ENCODE measurements around the gene BRIP1.

Gene BRIP1

DNA sequence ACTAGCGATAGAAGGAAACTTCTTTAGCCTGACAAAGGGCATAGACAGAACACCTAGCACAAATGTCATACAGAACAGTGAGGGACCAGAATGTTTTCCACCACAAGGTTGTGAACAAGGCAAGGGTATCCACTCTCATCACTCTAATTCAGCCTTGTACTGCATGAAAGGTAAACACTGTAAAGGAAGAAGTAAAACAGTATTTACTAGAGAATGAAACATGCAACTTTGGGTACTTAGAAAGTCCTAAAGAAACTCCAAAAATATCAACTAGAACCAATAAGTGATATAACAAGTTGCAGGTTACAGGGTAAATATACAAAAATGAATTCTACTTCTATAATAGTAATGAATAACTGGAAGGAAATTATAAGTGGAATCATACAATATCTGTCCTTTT is 32.2 kb downstream of the BRIP1 start:
- H3K4me3 ChIP-seq (ENCODE audit: low read depth, low read length): no peak overlapping the region
- 0 out of 2 replicates have a peak, but pooled peaks cover 2% of the 10 kb centered on the region for H3K9me3 ChIP-seq (ENCODE audit: control insufficient read depth, insufficient read depth, low read depth, low read length)
- TF ChIP-seq ZNF843 (tag by site-specific recombination; IDR thresholded peaks at IDR 0.05) (no peak), ZNF211 (tag by site-specific recombination; IDR thresholded peaks at IDR 0.05; ENCODE audit: low read depth) (no peak), ZNF423 (tag by site-specific recombination; IDR thresholded peaks at IDR 0.05) (no peak), ZNF792 (tag by site-specific recombination; IDR thresholded peaks at IDR 0.05) (no peak), ZNF521 (tag by site-specific recombination; IDR thresholded peaks at IDR 0.05) (no peak), SCRT1 (tag by site-specific recombination; IDR thresholded peaks at IDR 0.05; ENCODE audit: borderline replicate concordance) (no peak), ZBTB21 (tag by site-specific recombination; IDR thresholded peaks at IDR 0.05) (no peak), ZIC2 (tag by site-specific recombination; IDR thresholded peaks at IDR 0.05) (no peak), ZBTB1 (tag by site-specific recombination; IDR thresholded peaks at IDR 0.05) (no peak), ZNF548 (tag by site-specific recombination; IDR thresholded peaks at IDR 0.05) (no peak), IKZF3 (tag by site-specific recombination; IDR thresholded peaks at IDR 0.05) (no peak)
- TF ChIP-seq, protein P1, sequence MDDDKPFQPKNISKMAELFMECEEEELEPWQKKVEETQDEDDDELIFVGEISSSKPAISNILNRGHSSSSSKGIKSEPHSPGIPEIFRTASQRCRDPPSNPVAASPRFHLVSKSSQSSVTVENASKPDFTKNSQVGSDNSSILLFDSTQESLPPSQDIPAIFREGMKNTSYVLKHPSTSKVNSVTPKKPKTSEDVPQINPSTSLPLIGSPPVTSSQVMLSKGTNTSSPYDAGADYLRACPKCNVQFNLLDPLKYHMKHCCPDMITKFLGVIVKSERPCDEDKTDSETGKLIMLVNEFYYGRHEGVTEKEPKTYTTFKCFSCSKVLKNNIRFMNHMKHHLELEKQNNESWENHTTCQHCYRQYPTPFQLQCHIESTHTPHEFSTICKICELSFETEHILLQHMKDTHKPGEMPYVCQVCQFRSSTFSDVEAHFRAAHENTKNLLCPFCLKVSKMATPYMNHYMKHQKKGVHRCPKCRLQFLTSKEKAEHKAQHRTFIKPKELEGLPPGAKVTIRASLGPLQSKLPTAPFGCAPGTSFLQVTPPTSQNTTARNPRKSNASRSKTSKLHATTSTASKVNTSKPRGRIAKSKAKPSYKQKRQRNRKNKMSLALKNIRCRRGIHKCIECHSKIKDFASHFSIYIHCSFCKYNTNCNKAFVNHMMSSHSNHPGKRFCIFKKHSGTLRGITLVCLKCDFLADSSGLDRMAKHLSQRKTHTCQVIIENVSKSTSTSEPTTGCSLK (tag by site-specific recombination; IDR thresholded peaks at IDR 0.05): no peak
- TF ChIP-seq, protein P2, sequence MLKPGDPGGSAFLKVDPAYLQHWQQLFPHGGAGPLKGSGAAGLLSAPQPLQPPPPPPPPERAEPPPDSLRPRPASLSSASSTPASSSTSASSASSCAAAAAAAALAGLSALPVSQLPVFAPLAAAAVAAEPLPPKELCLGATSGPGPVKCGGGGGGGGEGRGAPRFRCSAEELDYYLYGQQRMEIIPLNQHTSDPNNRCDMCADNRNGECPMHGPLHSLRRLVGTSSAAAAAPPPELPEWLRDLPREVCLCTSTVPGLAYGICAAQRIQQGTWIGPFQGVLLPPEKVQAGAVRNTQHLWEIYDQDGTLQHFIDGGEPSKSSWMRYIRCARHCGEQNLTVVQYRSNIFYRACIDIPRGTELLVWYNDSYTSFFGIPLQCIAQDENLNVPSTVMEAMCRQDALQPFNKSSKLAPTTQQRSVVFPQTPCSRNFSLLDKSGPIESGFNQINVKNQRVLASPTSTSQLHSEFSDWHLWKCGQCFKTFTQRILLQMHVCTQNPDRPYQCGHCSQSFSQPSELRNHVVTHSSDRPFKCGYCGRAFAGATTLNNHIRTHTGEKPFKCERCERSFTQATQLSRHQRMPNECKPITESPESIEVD (tag by site-specific recombination; IDR thresholded peaks at IDR 0.05): no peak
- TF ChIP-seq, protein P3, sequence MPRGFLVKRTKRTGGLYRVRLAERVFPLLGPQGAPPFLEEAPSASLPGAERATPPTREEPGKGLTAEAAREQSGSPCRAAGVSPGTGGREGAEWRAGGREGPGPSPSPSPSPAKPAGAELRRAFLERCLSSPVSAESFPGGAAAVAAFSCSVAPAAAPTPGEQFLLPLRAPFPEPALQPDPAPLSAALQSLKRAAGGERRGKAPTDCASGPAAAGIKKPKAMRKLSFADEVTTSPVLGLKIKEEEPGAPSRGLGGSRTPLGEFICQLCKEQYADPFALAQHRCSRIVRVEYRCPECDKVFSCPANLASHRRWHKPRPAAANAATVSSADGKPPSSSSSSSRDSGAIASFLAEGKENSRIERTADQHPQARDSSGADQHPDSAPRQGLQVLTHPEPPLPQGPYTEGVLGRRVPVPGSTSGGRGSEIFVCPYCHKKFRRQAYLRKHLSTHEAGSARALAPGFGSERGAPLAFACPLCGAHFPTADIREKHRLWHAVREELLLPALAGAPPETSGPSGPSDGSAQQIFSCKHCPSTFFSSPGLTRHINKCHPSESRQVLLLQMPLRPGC (tag by site-specific recombination; IDR thresholded peaks at IDR 0.05): no peak
- TF ChIP-seq, protein P4, sequence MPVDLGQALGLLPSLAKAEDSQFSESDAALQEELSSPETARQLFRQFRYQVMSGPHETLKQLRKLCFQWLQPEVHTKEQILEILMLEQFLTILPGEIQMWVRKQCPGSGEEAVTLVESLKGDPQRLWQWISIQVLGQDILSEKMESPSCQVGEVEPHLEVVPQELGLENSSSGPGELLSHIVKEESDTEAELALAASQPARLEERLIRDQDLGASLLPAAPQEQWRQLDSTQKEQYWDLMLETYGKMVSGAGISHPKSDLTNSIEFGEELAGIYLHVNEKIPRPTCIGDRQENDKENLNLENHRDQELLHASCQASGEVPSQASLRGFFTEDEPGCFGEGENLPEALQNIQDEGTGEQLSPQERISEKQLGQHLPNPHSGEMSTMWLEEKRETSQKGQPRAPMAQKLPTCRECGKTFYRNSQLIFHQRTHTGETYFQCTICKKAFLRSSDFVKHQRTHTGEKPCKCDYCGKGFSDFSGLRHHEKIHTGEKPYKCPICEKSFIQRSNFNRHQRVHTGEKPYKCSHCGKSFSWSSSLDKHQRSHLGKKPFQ (tag by site-specific recombination; IDR thresholded peaks at IDR 0.05): no peak
- POLR2A ChIA-PET: no interaction called here
- peaks cover 25 to 56% of the 10 kb centered on the region in 2 experiments for H3K36me3 ChIP-seq (ENCODE audit: control insufficient read depth in 2 of 2, insufficient read depth in 1 of 2, low read length in 2 of 2)
- CTCF ChIA-PET: no interaction called here
- H3K4me1 ChIP-seq (ENCODE audit: control insufficient read depth, insufficient read depth, low read length): no peaks in the 10 kb centered on the region
- H3K27ac ChIP-seq (ENCODE audit: extremely low read depth, low read depth, low read length): no peak overlapping the region

DNA sequence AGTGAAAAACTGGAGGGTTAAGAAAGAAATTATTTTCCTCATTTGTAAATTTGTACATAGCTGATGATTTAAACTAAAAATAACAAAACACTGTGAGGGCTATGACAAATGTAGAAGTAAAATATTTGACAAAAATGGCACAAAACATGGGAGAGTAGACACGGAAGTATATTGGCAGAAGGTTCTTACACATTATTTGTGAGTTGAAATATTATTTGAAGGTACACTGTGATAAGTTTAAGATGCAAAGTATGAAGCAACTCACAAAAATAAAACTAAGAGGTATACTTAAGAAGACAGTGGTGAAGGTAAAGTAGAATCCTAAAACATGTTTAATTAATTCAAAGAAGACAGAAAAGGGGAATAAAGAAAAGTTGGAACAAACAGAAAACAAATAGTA is 34.6 kb downstream of the BRIP1 start:
- ChIA-PET CTCF (interaction anchor here (0.7 to 1.8 kb wide), 3 partner anchors 8 to 417 kb away, joined by 3 to 6 read pairs (median 3); no protein-coding TSS in a partner anchor), POLR2A (no interaction called here)
- TF ChIP-seq, protein P5, sequence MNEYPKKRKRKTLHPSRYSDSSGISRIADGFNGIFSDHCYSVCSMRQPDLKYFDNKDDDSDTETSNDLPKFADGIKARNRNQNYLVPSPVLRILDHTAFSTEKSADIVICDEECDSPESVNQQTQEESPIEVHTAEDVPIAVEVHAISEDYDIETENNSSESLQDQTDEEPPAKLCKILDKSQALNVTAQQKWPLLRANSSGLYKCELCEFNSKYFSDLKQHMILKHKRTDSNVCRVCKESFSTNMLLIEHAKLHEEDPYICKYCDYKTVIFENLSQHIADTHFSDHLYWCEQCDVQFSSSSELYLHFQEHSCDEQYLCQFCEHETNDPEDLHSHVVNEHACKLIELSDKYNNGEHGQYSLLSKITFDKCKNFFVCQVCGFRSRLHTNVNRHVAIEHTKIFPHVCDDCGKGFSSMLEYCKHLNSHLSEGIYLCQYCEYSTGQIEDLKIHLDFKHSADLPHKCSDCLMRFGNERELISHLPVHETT (tag by site-specific recombination; IDR thresholded peaks at IDR 0.05): no peak
- TF ChIP-seq ZNF664 (tag by site-specific recombination; IDR thresholded peaks at IDR 0.05): 0 out of 2 replicates have a peak, but pooled peaks have one; percentile 58
- H3K4me1 ChIP-seq (ENCODE audit: control insufficient read depth, insufficient read depth, low read length): no peaks in the 10 kb centered on the region
- no peak overlapping the region for H3K4me3 ChIP-seq (ENCODE audit: low read depth, low read length)
- peaks cover 18 to 52% of the 10 kb centered on the region in 2 experiments for H3K36me3 ChIP-seq (ENCODE audit: control insufficient read depth in 2 of 2, insufficient read depth in 1 of 2, low read length in 2 of 2)
- no peak overlapping the region for H3K27ac ChIP-seq (ENCODE audit: extremely low read depth, low read depth, low read length)
- 0 out of 2 replicates have a peak, but pooled peaks cover 2% of the 10 kb centered on the region for H3K9me3 ChIP-seq (ENCODE audit: control insufficient read depth, insufficient read depth, low read depth, low read length)
